ENCODE data around the gene KCNMB3. TPM values are rescaled to one million over a fixed set of nuclear protein-coding genes. Genes with fewer than 3 reads are reported as not detected.

The KCNMB3 gene
- total RNA-seq, 1 donor from 2014 or later: 4.4 TPM

- H3K9ac ChIP-seq: no peak overlapping the region
- no peaks in the 10 kb centered on the region for H3F3A ChIP-seq (ENCODE audit: low read depth)
- Mint-ChIP-seq H3K36me3 (peaks cover 8% of the 10 kb centered on the region), H3K9me3 (no peaks in the 10 kb centered on the region), H3K27ac (no peak overlapping the region), H3K4me1 (no peaks in the 10 kb centered on the region), H3K4me3 (no peak overlapping the region), H3K27me3 (ENCODE audit: insufficient read depth, low read depth) (no peaks in the 10 kb centered on the region)
- peak; percentile 20 for DNase-seq (ENCODE audit: low spot score)
- H3K27ac ChIP-seq: no peak overlapping the region
- H3K4me3 ChIP-seq: no peak overlapping the region
- H3K9me3 ChIP-seq (ENCODE audit: low read depth): no peaks in the 10 kb centered on the region
- peaks cover 8% of the 10 kb centered on the region for H3K4me1 ChIP-seq
- peaks cover 3% of the 10 kb centered on the region for H4K20me1 ChIP-seq (ENCODE audit: low read depth)
- H2AFZ ChIP-seq (replicated peaks): no peak overlapping the region
- H3K79me2 ChIP-seq (ENCODE audit: low read depth): peaks cover 52% of the 10 kb centered on the region
- no peaks in the 10 kb centered on the region for H3K27me3 ChIP-seq
- peaks cover 6% of the 10 kb centered on the region for H3K36me3 ChIP-seq
- TF ChIP-seq EZH2 (IDR thresholded peaks at IDR 0.05) (no peak), EZH2phosphoT487 (IDR thresholded peaks at IDR 0.05) (no peak), CTCF (IDR thresholded peaks at IDR 0.05) (no peak)
- no peak overlapping the region for H3K4me2 ChIP-seq
These were observed 54.2 kb downstream of the KCNMB3 start for GRCh38 chr3:179196700-179197099.

GRCh38 chr3:179196098-179196497 lies 54.8 kb downstream of the KCNMB3 start:
- H3K79me2 ChIP-seq (ENCODE audit: low read depth): peaks cover 58% of the 10 kb centered on the region
- no peaks in the 10 kb centered on the region for H3K27me3 ChIP-seq
- Mint-ChIP-seq H3K36me3 (peaks cover 5% of the 10 kb centered on the region), H3K9me3 (no peaks in the 10 kb centered on the region), H3K4me3 (no peak overlapping the region), H3K27ac (no peak overlapping the region), H3K4me1 (no peaks in the 10 kb centered on the region), H3K27me3 (ENCODE audit: insufficient read depth, low read depth) (no peaks in the 10 kb centered on the region)
- TF ChIP-seq EZH2 (IDR thresholded peaks at IDR 0.05) (no peak), EZH2phosphoT487 (IDR thresholded peaks at IDR 0.05) (no peak), CTCF (IDR thresholded peaks at IDR 0.05) (no peak)
- peaks cover 3% of the 10 kb centered on the region for H4K20me1 ChIP-seq (ENCODE audit: low read depth)
- H3K4me2 ChIP-seq: no peak overlapping the region
- no peak overlapping the region for H2AFZ ChIP-seq (replicated peaks)
- DNase-seq (ENCODE audit: low spot score): no peak
- no peaks in the 10 kb centered on the region for H3F3A ChIP-seq (ENCODE audit: low read depth)
- no peak overlapping the region for H3K9ac ChIP-seq
- no peak overlapping the region for H3K27ac ChIP-seq
- H3K4me1 ChIP-seq: peaks cover 8% of the 10 kb centered on the region
- no peak overlapping the region for H3K4me3 ChIP-seq
- H3K36me3 ChIP-seq: peaks cover 6% of the 10 kb centered on the region
- no peaks in the 10 kb centered on the region for H3K9me3 ChIP-seq (ENCODE audit: low read depth)

GRCh38 chr3:179194931-179195330 lies 56.0 kb downstream of the KCNMB3 start:
- H3K9me3 ChIP-seq (ENCODE audit: low read depth): no peaks in the 10 kb centered on the region
- DNase-seq (ENCODE audit: low spot score): no peak
- Mint-ChIP-seq H3K27me3 (ENCODE audit: insufficient read depth, low read depth) (no peaks in the 10 kb centered on the region), H3K36me3 (no peaks in the 10 kb centered on the region), H3K4me3 (no peak overlapping the region), H3K4me1 (no peaks in the 10 kb centered on the region), H3K27ac (no peak overlapping the region), H3K9me3 (no peaks in the 10 kb centered on the region)
- H4K20me1 ChIP-seq (ENCODE audit: low read depth): peaks cover 3% of the 10 kb centered on the region
- no peaks in the 10 kb centered on the region for H3K36me3 ChIP-seq
- H3K4me3 ChIP-seq: no peak overlapping the region
- H3K79me2 ChIP-seq (ENCODE audit: low read depth): peaks cover 69% of the 10 kb centered on the region
- no peak overlapping the region for H2AFZ ChIP-seq (replicated peaks)
- H3K4me1 ChIP-seq: peaks cover 8% of the 10 kb centered on the region
- H3K27me3 ChIP-seq: no peaks in the 10 kb centered on the region
- H3K4me2 ChIP-seq: no peak overlapping the region
- H3K27ac ChIP-seq: no peak overlapping the region
- no peaks in the 10 kb centered on the region for H3F3A ChIP-seq (ENCODE audit: low read depth)
- no peak for TF ChIP-seq EZH2 (IDR thresholded peaks at IDR 0.05)
- no peak for TF ChIP-seq CTCF (IDR thresholded peaks at IDR 0.05)
- TF ChIP-seq EZH2phosphoT487 (IDR thresholded peaks at IDR 0.05): no peak
- H3K9ac ChIP-seq: no peak overlapping the region

Other genes with a start within 250 kb of the KCNMB3 start
- 6.6 and 8.6 TPM in 2 replicates for gene ZMAT3, start 179.3 kb downstream of the KCNMB3 start, total RNA-seq (ENCODE audit: low replicate concordance)
- gene PIK3CA, start 102.8 kb downstream of the KCNMB3 start, total RNA-seq (ENCODE audit: low replicate concordance): 14.1 and 24.5 TPM in 2 replicates
- 55.0 and 107 TPM in 2 replicates for gene ZNF639, start 71.9 kb upstream of the KCNMB3 start, total RNA-seq (ENCODE audit: low replicate concordance)
- 45.6 and 62.5 TPM in 2 replicates for gene MFN1, start 96.6 kb upstream of the KCNMB3 start, total RNA-seq (ENCODE audit: low replicate concordance)
- 43.5 and 74.6 TPM in 2 replicates for gene GNB4, start 200.4 kb upstream of the KCNMB3 start, total RNA-seq (ENCODE audit: low replicate concordance)

All from neural progenitor cell (in vitro differentiated cells).